VCaP (cell line): Measurements from ENCODE around the gene FOXO1.

Source experiments
- H3K27ac ChIP-seq: fragments of 450-650 bp; 2 replicates; pipeline ENCODE4 v1.5.1; 2017
- CTCF ChIP-seq: fragments of 450-650 bp; conservative IDR thresholded peaks from 2 replicates; pipeline ENCODE4 v1.5.1; 2017; ENCODE audit warnings: mild to moderate bottlenecking, moderate library complexity

The FOXO1 gene

GRCh38 chr13:40672765-40673397, 6.4 kb upstream of the FOXO1 start:
- TF ChIP-seq CTCF = no peak
- no peak overlapping the region for H3K27ac ChIP-seq

GRCh38 chr13:40671956-40672764, 5.7 kb upstream of the FOXO1 start:
- TF ChIP-seq CTCF = no peak
- H3K27ac ChIP-seq = no peak overlapping the region

- TF ChIP-seq CTCF = no peak
- H3K27ac ChIP-seq = no peak overlapping the region
Measured at GRCh38 chr13:40670307-40670706, 3.9 kb upstream of the FOXO1 start.

GRCh38 chr13:40668335-40668734, 1.9 kb upstream of the FOXO1 start:
- H3K27ac ChIP-seq = no peak overlapping the region
- TF ChIP-seq CTCF = no peak

GRCh38 chr13:40667622-40667978, 1.2 kb upstream of the FOXO1 start:
- no peak overlapping the region for H3K27ac ChIP-seq
- no peak for TF ChIP-seq CTCF

DNA sequence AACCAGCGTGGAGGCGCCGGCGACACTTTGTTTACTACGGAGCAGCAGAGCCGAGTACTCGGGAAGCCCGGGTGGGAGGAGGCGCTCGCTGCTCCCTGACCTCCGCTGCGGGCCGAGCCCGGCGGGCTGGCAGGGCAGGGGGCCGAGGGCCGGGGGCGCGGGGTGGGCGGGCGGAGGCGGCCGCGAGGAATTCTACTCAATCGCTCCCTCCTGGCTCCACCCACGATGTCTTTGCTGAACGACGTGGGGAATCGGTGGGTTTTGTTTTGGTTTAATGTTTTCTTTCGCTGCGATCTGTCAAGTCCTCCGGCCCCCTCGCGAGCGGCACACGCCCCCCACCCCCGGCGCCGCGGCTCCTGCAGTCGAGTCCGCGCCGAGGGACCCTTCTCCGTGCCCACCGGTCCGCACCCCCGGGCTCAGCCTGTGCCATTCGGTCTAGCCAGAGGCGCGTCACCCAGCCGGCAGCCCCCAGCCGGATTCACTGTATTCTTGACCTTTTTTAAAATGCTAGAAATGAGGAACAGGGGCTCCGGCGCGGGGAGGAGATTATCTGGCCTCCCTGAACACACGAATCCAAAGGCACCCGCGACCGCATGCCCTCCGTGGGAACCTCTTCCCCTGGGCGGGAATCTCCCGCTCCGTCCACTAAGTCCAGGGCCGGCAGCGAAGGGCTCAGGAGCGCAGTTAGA, 636 bp upstream of the FOXO1 start:
- H3K27ac ChIP-seq = peak overlapping the region; percentile 62
- no peak for TF ChIP-seq CTCF

DNA sequence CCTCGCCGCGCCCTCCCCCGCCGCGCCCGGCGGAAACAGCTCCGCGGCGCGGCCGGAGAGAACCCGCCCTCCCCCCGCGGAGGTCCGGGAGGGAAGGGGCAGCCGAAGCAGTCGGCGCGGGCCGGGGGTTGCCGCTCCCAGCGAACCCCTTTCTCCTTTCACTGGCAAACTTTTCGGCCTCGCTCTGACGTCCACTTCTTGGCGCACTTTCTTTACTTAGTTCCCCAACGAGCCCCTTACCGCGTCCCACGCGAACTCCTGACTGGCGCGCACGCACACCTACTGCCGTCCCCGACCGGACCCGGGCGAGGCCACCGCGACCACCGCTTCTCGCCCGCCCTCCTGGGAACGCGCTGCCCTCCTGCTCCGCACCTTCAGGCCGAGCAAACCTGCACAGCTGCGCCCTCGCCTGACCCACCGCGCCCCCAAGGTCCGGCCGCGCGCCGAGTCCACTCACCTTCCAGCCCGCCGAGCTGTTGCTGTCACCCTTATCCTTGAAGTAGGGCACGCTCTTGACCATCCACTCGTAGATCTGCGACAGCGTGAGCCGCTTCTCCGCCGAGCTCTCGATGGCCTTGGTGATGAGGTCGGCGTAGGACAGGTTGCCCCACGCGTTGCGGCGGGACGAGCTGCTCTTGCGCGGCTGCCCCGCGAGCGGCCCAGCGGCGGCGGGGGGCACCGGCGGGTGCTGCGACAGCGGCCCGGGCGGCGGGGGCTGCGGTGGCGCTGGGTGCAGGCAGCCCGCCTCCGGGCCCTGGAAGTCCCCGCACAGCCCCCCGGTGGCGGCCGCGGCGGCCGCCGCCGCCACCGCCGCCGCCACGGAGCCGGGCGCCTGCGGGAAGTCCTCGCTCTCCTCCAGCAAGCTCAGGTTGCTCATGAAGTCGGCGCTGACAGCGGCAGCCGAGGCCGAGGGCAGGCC, 1.1 kb downstream of the FOXO1 start:
- TF ChIP-seq CTCF = no peak
- H3K27ac ChIP-seq = peak overlapping the region; percentile 62; the same call in 1 of the 2 replicates
